Heart left ventricle (tissue), 16 donors: ENCODE results near the gene NR5A2. TPM values are rescaled to one million over a fixed set of nuclear protein-coding genes. Genes with fewer than 3 reads are reported as not detected.

Source experiments
- ATAC-seq, 4 donors: fragments of 200-7000 bp; cut with Tn5 transposase; one replicate each; pipeline ENCODE4 v1.9.1; 2020 to 2022; ENCODE audit warnings: moderate library complexity in 4 of 4, mild to moderate bottlenecking in 3 of 4, moderate number of reproducible peaks in 1 of 4
- DNase-seq, 5 donors: peaks; one replicate each; pipeline ENCODE4 v3.0.0-alpha.2; 2020
- H3K27ac ChIP-seq, 12 donors: fragments of 200-600 bp; sonication (generic) in 4 of 12; one replicate each; pipeline versions ENCODE4 v1.5.0 to v1.8.0; 2016 to 2022; ENCODE audit warnings: mild to moderate bottlenecking in 2 of 12
- H3K27me3 ChIP-seq, 9 donors: fragments of 200-600 bp; sonication (generic) in 2 of 9; one replicate each; pipeline versions ENCODE4 v1.5.1 to v1.8.0; 2016 to 2022; ENCODE audit warnings: mild to moderate bottlenecking in 3 of 9
- H3K36me3 ChIP-seq, 9 donors: fragments of 200-600 bp; sonication (generic) in 2 of 9; one replicate each; pipeline versions ENCODE4 v1.5.0 to v1.8.0; 2018 to 2022; ENCODE audit warnings: mild to moderate bottlenecking in 2 of 9
- H3K4me1 ChIP-seq, 12 donors: fragments of 200-600 bp; sonication (generic) in 4 of 12; one replicate each; pipeline versions ENCODE4 v1.5.0 to v1.8.0; 2016 to 2022; ENCODE audit warnings: mild to moderate bottlenecking in 3 of 12
- H3K4me3 ChIP-seq, 12 donors: fragments of 200-600 bp; sonication (generic) in 4 of 12; one replicate each; pipeline versions ENCODE4 v1.5.0 to v1.8.0; 2017 to 2022; ENCODE audit warnings: mild to moderate bottlenecking in 9 of 12, moderate library complexity in 4 of 12
- H3K9me3 ChIP-seq, 12 donors: fragments of 200-600 bp; sonication (generic) in 4 of 12; one replicate each; pipeline versions ENCODE4 v1.5.0 to v1.8.0; 2016 to 2022; ENCODE audit warnings: mild to moderate bottlenecking in 1 of 12
- CTCF ChIP-seq, 12 donors: fragments of 200-600 bp; sonication (generic) in 4 of 12; IDR thresholded peaks; one replicate each; pipeline versions ENCODE4 v1.5.0 to v1.8.0; 2018 to 2022; ENCODE audit warnings: antibody characterized with exemption in 12 of 12, mild to moderate bottlenecking in 5 of 12
- POLR2A ChIP-seq, 2 donors: fragments of 450-650 bp; IDR thresholded peaks; one replicate each; pipeline ENCODE4 v1.6.1; 2017; ENCODE audit warnings: antibody characterized with exemption in 2 of 2, mild to moderate bottlenecking in 2 of 2, moderate library complexity in 2 of 2
- WGBS, 4 donors: extraction: QIAGEN DNeasy Blood & Tissue Kit in 2 of 4; methylation state at CpG; one replicate each; pipeline versions ENCODE4 v1.1.5 to v1.1.7; 2013 to 2018; 5-methylcytosine and 5-hydroxymethylcytosine counted together
- intact Hi-C, 10 donors: fragments of 100-400 bp; cut with DNase I; formaldehyde crosslinking; loops; one replicate each; pipeline versions ENCODE4 v1.11.1 to v1.14.2; 2022
- polyA plus RNA-seq, 2 donors: library from polyadenylated mRNA; stranded (reverse); fragments of 200-250 nt; gene quantifications; one replicate each; pipeline ENCODE4 v1.2.3, GENCODE V29; 2013
- total RNA-seq, 9 donors: library from RNA; depleted of rRNA in 2 of 9; stranded (reverse); fragments of >200 nt in 2 of 9; fragmentation: NEBNext Ultra II Directional in 3 of 9; extraction: Animal tissue kit (Norgen Biotek cat#: 25700) in 3 of 9; gene quantifications; one replicate each; pipeline versions ENCODE4 v1.1.0 to v1.2.4, GENCODE V29; 2016 to 2023
- donor health status: ischemic (EF 13 %, LVEDD 7.1; RV severe dilation, severe dysfunction).
- donor health status: healthy with polysubstance abuse.
- donor health status: DM: no; HTN: yes; CAD: no.
- donor health status: DM: no; HTN: no; CAD: no.
- donor health status: ischemic (EF 25% LVEDD 6.9; RV normal size, moderate dysfunction).
- donor health status: ischemic (EF 25% LVEDD 5.7; RV mildly dilated, moderate dysfunction).
- donor health status: healthy.
- donor health status: DM: yes; HTN: yes; CAD: no.
- donor health status: ischemic (EF 35%, LVEDD 5.7; RV mildly dilated, moderate dysfunction).
- donor health status: nonischemic (EF 11% LVEDD 7.7; RV severe dilation, severe dysfunction).
- donor health status: DM: yes; HTN: yes; CAD: no.
- donor health status: PGD.
- donor health status: ischemic (EF 29% LVEDD 5.4; RV normal size, mild dysfunction).
- donor health status: nonischemic (EF 23%, LVEDD 6.1; RV moderate dilation, normal function).

NR5A2 gene
- total and polyA plus RNA-seq, 11 donors = 0.30 to 2.7 (median 1.0) TPM

GRCh38 chr1:200053091-200053490 lies 25.6 kb downstream of the NR5A2 start:
- DNase-seq (no peak), ATAC-seq (no peak)
- 75 to 78% (median 77%) methylated on average over 2 of the region's 2 CpGs for WGBS, 4 donors
- TF ChIP-seq POLR2A (IDR thresholded peaks at IDR 0.05) (no peak), CTCF (IDR thresholded peaks at IDR 0.05) (no peak)
- Histone ChIP-seq H3K27ac (no peak overlapping the region), H3K36me3 (no peaks in the 10 kb centered on the region), H3K4me1 (no peaks in the 10 kb centered on the region), H3K27me3 (peaks cover 0 to 11% (median 0%) of the 10 kb centered on the region in 9 donors), H3K4me3 (no peak overlapping the region), H3K9me3 (no peaks in the 10 kb centered on the region)
- intact Hi-C loops = no loop called here

- no peak for DNase-seq
- H3K4me3 ChIP-seq = no peak overlapping the region
- H3K9me3 ChIP-seq = no peaks in the 10 kb centered on the region
- TF ChIP-seq POLR2A (IDR thresholded peaks at IDR 0.05) = no peak
- no peak for TF ChIP-seq CTCF (IDR thresholded peaks at IDR 0.05)
- no peaks in the 10 kb centered on the region for H3K36me3 ChIP-seq
- ATAC-seq = no peak
- H3K27me3 ChIP-seq = peaks cover 0 to 8% (median 0%) of the 10 kb centered on the region in 9 donors
- intact Hi-C loops = no loop called here
- H3K27ac ChIP-seq = no peak overlapping the region
- 73 to 80% (median 76%) methylated on average over 8 of the region's 8 CpGs for WGBS, 4 donors
- H3K4me1 ChIP-seq = no peaks in the 10 kb centered on the region
These were observed 26.1 kb downstream of the NR5A2 start for GRCh38 chr1:200053646-200054045.

- H3K27ac ChIP-seq = no peak overlapping the region
- peaks cover 0 to 5% (median 0%) of the 10 kb centered on the region in 9 donors for H3K27me3 ChIP-seq
- H3K4me3 ChIP-seq = no peak overlapping the region
- no peaks in the 10 kb centered on the region for H3K36me3 ChIP-seq
- DNase-seq (no peak), ATAC-seq (no peak)
- no peaks in the 10 kb centered on the region for H3K9me3 ChIP-seq
- WGBS, 4 donors = 94 to 96% (median 95%) methylated on average over 15 of the region's 15 CpGs
- no peak for TF ChIP-seq POLR2A (IDR thresholded peaks at IDR 0.05)
- TF ChIP-seq CTCF (IDR thresholded peaks at IDR 0.05) = no peak
- H3K4me1 ChIP-seq = no peaks in the 10 kb centered on the region
- intact Hi-C loops = no loop called here
These were observed 30.8 kb downstream of the NR5A2 start for GRCh38 chr1:200058341-200058740.

GRCh38 chr1:200062143-200062542 lies 34.6 kb downstream of the NR5A2 start:
- DNase-seq (no peak), ATAC-seq (no peak)
- H3K9me3 ChIP-seq = no peaks in the 10 kb centered on the region
- H3K27ac ChIP-seq = no peak overlapping the region
- TF ChIP-seq CTCF (IDR thresholded peaks at IDR 0.05) (no peak), POLR2A (IDR thresholded peaks at IDR 0.05) (no peak)
- intact Hi-C loops = no loop called here
- no peaks in the 10 kb centered on the region for H3K36me3 ChIP-seq
- WGBS, 4 donors = 41 to 59% (median 46%) methylated on average over 2 of the region's 2 CpGs
- H3K27me3 ChIP-seq = peaks cover 0 to 5% (median 0%) of the 10 kb centered on the region in 9 donors
- no peak overlapping the region for H3K4me3 ChIP-seq
- H3K4me1 ChIP-seq = no peaks in the 10 kb centered on the region
